Parathyroid adenoma (tissue), 2 donors: ENCODE measurements around the gene MLST8.
A peak's percentile ranks its signal among the peaks of the same experiment; 100 is the strongest.

Experiments
- H2AFZ ChIP-seq: fragments of 300-600 bp; sonication (generic); one replicate; pipeline ENCODE4 v1.7.0; 2017; ENCODE audit warnings: antibody characterized with exemption, mild to moderate bottlenecking
- H3K27ac ChIP-seq: fragments of 300-600 bp; sonication (generic); one replicate; pipeline ENCODE4 v1.7.0; 2017
- H3K27me3 ChIP-seq: fragments of 300-600 bp; sonication (generic); one replicate; pipeline ENCODE4 v1.7.0; 2017; ENCODE audit warnings: low read length; ENCODE audit not compliant: control insufficient read depth, insufficient read depth
- H3K36me3 ChIP-seq: fragments of 300-600 bp; sonication (generic); one replicate; pipeline ENCODE4 v1.7.0; 2017; ENCODE audit warnings: low read length; ENCODE audit not compliant: control insufficient read depth, insufficient read depth
- H3K4me1 ChIP-seq: fragments of 300-600 bp; sonication (generic); one replicate; pipeline ENCODE4 v1.7.0; 2017; ENCODE audit warnings: control low read depth
- H3K4me2 ChIP-seq: fragments of 300-600 bp; sonication (generic); one replicate; pipeline ENCODE4 v1.7.0; 2017; ENCODE audit warnings: low read length
- H3K4me3 ChIP-seq: fragments of 300-600 bp; sonication (generic); one replicate; pipeline ENCODE4 v1.7.0; 2017; ENCODE audit warnings: low read depth, low read length
- H3K79me2 ChIP-seq: fragments of 300-600 bp; sonication (generic); one replicate; pipeline ENCODE4 v1.7.0; 2017; ENCODE audit warnings: control low read depth
- H3K9ac ChIP-seq: fragments of 300-600 bp; sonication (generic); one replicate; pipeline ENCODE4 v1.7.0; 2017; ENCODE audit warnings: mild to moderate bottlenecking
- H3K9me3 ChIP-seq: fragments of 300-600 bp; sonication (generic); one replicate; pipeline ENCODE4 v1.7.0; 2017; ENCODE audit warnings: low read length; ENCODE audit not compliant: control insufficient read depth
- TF ChIP-seq, protein P1 (sequence below): fragments of 300-600 bp; sonication (generic); IDR thresholded peaks from one replicate; pipeline ENCODE4 v1.7.0; 2017; ENCODE audit warnings: antibody characterized with exemption, mild to moderate bottlenecking
- donor health status: primary hyperparathyroidism.

The MLST8 gene

DNA sequence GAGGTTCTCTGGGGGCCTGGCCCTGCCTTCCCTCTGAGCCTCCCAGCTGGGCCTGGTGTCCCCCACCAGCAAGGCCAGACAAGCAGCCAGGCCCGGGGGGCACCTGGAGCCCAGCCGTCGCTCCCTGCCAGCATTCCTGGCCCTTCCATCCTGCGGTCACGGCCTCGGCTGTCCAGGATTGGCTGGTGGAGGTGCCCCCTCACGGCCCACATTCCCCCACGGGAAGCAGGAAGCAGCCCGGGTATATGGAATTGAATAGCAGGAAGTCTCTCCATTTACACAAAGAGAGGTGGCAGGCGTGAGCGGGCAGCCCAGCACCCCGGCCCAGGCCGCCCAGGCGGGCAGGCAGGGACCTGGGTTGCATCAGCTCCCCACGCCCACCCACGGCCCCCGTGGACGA lies 35.2 kb upstream of the MLST8 start:
- Histone ChIP-seq H3K4me3 (no peak overlapping the region), H3K9me3 (no peaks in the 10 kb centered on the region), H3K27me3 (no peaks in the 10 kb centered on the region), H3K4me2 (no peak overlapping the region), H3K79me2 (no peaks in the 10 kb centered on the region), H3K9ac (no peak overlapping the region), H2AFZ (no peak overlapping the region), H3K27ac (peak overlapping the region; percentile 39), H3K4me1 (no peaks in the 10 kb centered on the region), H3K36me3 (no peaks in the 10 kb centered on the region)
- TF ChIP-seq, protein P1, sequence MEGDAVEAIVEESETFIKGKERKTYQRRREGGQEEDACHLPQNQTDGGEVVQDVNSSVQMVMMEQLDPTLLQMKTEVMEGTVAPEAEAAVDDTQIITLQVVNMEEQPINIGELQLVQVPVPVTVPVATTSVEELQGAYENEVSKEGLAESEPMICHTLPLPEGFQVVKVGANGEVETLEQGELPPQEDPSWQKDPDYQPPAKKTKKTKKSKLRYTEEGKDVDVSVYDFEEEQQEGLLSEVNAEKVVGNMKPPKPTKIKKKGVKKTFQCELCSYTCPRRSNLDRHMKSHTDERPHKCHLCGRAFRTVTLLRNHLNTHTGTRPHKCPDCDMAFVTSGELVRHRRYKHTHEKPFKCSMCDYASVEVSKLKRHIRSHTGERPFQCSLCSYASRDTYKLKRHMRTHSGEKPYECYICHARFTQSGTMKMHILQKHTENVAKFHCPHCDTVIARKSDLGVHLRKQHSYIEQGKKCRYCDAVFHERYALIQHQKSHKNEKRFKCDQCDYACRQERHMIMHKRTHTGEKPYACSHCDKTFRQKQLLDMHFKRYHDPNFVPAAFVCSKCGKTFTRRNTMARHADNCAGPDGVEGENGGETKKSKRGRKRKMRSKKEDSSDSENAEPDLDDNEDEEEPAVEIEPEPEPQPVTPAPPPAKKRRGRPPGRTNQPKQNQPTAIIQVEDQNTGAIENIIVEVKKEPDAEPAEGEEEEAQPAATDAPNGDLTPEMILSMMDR: no peak

DNA sequence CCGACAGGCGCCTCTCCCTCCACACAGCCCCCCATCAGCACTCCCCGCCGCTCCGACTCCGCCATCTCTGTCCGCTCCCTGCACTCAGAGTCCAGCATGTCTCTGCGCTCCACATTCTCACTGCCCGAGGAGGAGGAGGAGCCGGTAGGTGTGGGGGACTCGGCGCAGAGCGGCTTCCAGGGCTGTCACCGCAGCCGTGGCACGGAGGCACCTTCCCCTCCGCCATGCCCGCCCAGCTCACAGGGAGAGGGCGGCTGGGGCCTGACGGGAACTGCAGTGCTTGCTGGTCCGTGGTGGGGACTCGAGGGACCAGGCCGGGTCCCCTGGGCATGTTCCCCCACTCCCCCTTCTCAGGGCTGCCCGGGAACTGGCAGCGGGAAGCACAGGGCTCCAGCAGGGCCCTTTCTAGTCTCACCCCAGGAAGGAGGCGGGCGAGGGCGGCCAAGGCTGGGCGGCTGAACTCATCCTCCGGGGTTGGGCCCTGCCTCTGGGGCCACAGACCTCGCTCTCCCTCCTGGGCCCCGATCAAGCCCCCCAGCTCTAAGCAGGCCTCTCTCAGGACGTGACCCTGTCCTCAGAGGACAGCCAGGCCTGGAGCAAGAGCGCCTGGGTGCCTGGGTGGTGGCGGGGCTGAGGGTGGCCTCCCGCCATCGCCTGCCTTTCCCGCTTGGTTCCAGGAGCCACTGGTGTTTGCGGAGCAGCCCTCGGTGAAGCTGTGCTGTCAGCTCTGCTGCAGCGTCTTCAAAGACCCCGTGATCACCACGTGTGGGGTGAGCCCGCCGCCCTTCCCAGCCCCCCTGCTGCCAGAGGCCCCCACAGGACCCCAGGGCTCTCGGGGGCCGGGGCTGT lies 34.4 kb upstream of the MLST8 start:
- Histone ChIP-seq H3K9me3 (no peaks in the 10 kb centered on the region), H2AFZ (no peak overlapping the region), H3K27ac (no peak overlapping the region), H3K4me3 (no peak overlapping the region), H3K27me3 (no peaks in the 10 kb centered on the region), H3K9ac (no peak overlapping the region), H3K4me2 (no peak overlapping the region), H3K36me3 (no peaks in the 10 kb centered on the region), H3K4me1 (no peaks in the 10 kb centered on the region), H3K79me2 (no peaks in the 10 kb centered on the region)
- TF ChIP-seq, protein P1: no peak

DNA sequence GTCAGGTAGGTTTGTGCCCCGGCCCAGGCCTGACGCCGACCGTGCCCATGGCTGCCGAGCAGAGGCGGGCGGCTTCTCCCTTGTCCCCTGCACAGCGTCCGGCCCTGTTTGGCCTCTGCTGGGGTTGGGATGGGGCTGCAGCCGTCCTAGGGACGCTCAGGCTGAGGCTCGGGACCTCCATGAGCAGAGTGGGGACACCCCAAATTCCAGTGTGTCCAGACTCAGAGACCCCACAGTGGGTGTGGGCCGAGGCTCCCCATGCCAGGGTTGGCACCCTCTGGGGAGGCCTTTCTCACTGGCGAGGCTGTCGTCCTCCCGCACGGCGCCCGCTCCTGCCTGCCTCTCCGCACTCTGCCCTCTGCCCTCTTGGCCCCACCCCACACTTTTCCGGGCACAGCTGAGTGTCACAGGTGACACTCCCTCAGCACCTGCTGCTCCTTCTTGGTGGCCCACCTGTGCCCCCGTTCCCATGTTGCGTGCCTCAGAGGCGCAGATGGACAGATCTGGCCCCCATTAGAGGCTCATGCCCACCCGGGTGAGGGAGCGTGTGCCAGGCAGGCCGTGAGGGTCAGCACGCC lies 33.6 kb upstream of the MLST8 start:
- no peak overlapping the region for H3K4me3 ChIP-seq
- no peaks in the 10 kb centered on the region for H3K36me3 ChIP-seq
- no peaks in the 10 kb centered on the region for H3K27me3 ChIP-seq
- no peak overlapping the region for H3K9ac ChIP-seq
- no peak overlapping the region for H3K27ac ChIP-seq
- H3K9me3 ChIP-seq: no peaks in the 10 kb centered on the region
- H2AFZ ChIP-seq: no peak overlapping the region
- no peak overlapping the region for H3K4me2 ChIP-seq
- TF ChIP-seq, protein P1: no peak
- no peaks in the 10 kb centered on the region for H3K79me2 ChIP-seq
- no peaks in the 10 kb centered on the region for H3K4me1 ChIP-seq

DNA sequence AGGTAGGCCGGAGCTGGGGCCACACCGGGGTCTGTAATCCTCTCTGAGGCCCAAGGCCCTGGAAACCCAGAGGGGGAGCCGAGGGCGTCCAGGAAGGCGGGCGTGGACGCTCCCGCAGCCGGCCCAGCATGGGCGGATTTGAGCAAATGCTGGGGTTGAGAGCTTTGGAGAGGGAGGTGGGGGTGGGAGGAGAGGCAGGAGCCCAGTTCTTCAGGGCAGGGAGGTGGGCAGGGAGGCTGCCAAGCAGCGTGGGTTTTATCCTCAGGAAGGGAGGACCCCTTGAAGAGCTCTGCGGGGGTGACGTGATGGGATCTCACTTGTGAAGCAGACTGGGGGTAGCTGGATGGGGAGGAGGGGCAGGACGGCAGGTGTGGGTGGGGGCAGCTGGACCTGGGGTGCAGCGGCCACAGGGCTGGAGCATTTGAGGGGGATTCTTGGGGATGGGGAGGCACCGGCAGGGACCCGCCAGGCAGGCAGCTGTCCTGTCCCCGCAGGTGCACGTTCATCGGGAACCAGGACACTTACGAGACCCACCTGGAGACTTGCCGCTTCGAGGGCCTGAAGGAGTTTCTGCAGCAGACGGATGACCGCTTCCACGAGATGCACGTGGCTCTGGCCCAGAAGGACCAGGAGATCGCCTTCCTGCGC lies 32.4 kb upstream of the MLST8 start:
- Histone ChIP-seq H3K36me3 (no peaks in the 10 kb centered on the region), H3K4me1 (no peaks in the 10 kb centered on the region), H3K27me3 (no peaks in the 10 kb centered on the region), H3K27ac (no peak overlapping the region), H2AFZ (no peak overlapping the region), H3K9ac (no peak overlapping the region), H3K4me3 (no peak overlapping the region), H3K4me2 (no peak overlapping the region), H3K79me2 (no peaks in the 10 kb centered on the region), H3K9me3 (no peaks in the 10 kb centered on the region)
- TF ChIP-seq, protein P1: no peak
